HG02981 (cell line): ENCODE measurements around the gene DENND2A.
A peak's percentile ranks its signal among the peaks of the same experiment; 100 is the strongest.
"Not testable (repeated sequence)": the region's sequence is repeated elsewhere in the genome, so short reads cannot be mapped to it uniquely, and the experiment has no call there.

Experiments
- ATAC-seq: cut with Tn5 transposase; IDR thresholded peaks from one replicate; pipeline ENCODE4 v1.9.1; 2021; ENCODE audit warnings: mild to moderate bottlenecking, moderate library complexity; ENCODE audit not compliant: unreplicated experiment

DENND2A gene

GRCh38 chr7:140517546-140518369, 122.9 kb downstream of the DENND2A start:
- no peak for ATAC-seq

GRCh38 chr7:140512317-140513000, 128.2 kb downstream of the DENND2A start:
- ATAC-seq: no peak

- no peak for ATAC-seq
Measured at GRCh38 chr7:140509789-140510188, 130.8 kb downstream of the DENND2A start.

- ATAC-seq: not testable (repeated sequence)
Measured at GRCh38 chr7:140507556-140507955, 133.1 kb downstream of the DENND2A start.

- ATAC-seq: no peak
Measured at GRCh38 chr7:140506788-140507464, 133.7 kb downstream of the DENND2A start.

- no peak for ATAC-seq
Measured at GRCh38 chr7:140501966-140502365, 138.6 kb downstream of the DENND2A start.

- ATAC-seq: not testable (repeated sequence)
Measured at GRCh38 chr7:140497807-140498206, 142.8 kb downstream of the DENND2A start.

GRCh38 chr7:140497241-140497769, 143.3 kb downstream of the DENND2A start:
- no peak for ATAC-seq

- no peak for ATAC-seq
Measured at GRCh38 chr7:140495514-140496097, 145.0 kb downstream of the DENND2A start.

- ATAC-seq: no peak
Measured at GRCh38 chr7:140494867-140495266, 145.7 kb downstream of the DENND2A start.

GRCh38 chr7:140489026-140489359, 151.6 kb downstream of the DENND2A start:
- no peak for ATAC-seq

GRCh38 chr7:140485500-140486265, 154.9 kb downstream of the DENND2A start:
- no peak for ATAC-seq

- ATAC-seq: no peak
Measured at GRCh38 chr7:140484951-140485499, 155.6 kb downstream of the DENND2A start.

- no peak for ATAC-seq
Measured at GRCh38 chr7:140484479-140484878, 156.1 kb downstream of the DENND2A start.

- no peak for ATAC-seq
Measured at GRCh38 chr7:140479739-140480084, 160.9 kb downstream of the DENND2A start.

- ATAC-seq: peak; percentile 92
Measured at GRCh38 chr7:140479062-140479738, 161.4 kb downstream of the DENND2A start, which contains the start of gene MKRN1. Gene MKRN1 (minus strand): TSS chr7:140479505. CDS start chr7:140479344, 161 bp downstream.

- peak; percentile 19 for ATAC-seq
Measured at GRCh38 chr7:140478246-140479061, 162.2 kb downstream of the DENND2A start.

- no peak for ATAC-seq
Measured at GRCh38 chr7:140476698-140477261, 163.8 kb downstream of the DENND2A start.
